Caco-2 (cell line): ENCODE data around the gene MED12L. TPM values are rescaled to one million over a fixed set of nuclear protein-coding genes. Genes with fewer than 3 reads are reported as not detected.

ENCODE experiments used
- BruUV-seq: library from RNA; stranded (reverse); fragments of 400-500 nt; replicated peaks from 2 replicates; lab custom pipeline; 2021; lab: Mats Ljungman, UMichigan
- CTCF ChIA-PET: fragments of 300-600 bp; sonication (Branson Sonifier 250); formaldehyde crosslinking; loops from one replicate; lab custom pipeline; 2022; ENCODE audit warnings: antibody characterized with exemption; lab: Charles Lee
- POLR2A ChIA-PET: fragments of 300-600 bp; sonication (Branson Sonifier 250); formaldehyde crosslinking; loops from one replicate; lab custom pipeline; 2022; ENCODE audit warnings: antibody characterized with exemption; lab: Charles Lee
- DNase-seq, 2 experiments: peaks; one replicate each; pipeline versions ENCODE4 v3.0.0 to v3.0.0-alpha.2; 2020 to 2022
- H3K27me3 ChIP-seq: replicated peaks from 2 replicates; pipeline ENCODE4 v1.6.0; 2011; ENCODE audit warnings: low read length; ENCODE audit not compliant: control insufficient read depth, insufficient read depth
- H3K36me3 ChIP-seq: 2 replicates; pipeline ENCODE4 v1.5.1; 2011; ENCODE audit warnings: low read length; ENCODE audit not compliant: control insufficient read depth, insufficient read depth
- H3K4me1 ChIP-seq: fragments of 250-450 bp; sonication (Bioruptor Pico); 2 replicates; pipeline ENCODE4 v1.5.1; 2020; ENCODE audit warnings: mild to moderate bottlenecking
- H3K4me3 ChIP-seq: 2 replicates; pipeline ENCODE4 v1.5.1; 2011; ENCODE audit warnings: low read depth, mild to moderate bottlenecking, control low read depth, low read length
- H3K9me3 ChIP-seq: fragments of 250-450 bp; sonication (Bioruptor Pico); 2 replicates; pipeline ENCODE4 v1.5.1; 2020; ENCODE audit warnings: mild to moderate bottlenecking, moderate library complexity
- H3K27ac Mint-ChIP-seq: one replicate; pipeline ENCODE4 v1.8.0; 2022; ENCODE audit warnings: mixed read lengths; ENCODE audit not compliant: unreplicated experiment
- H3K27me3 Mint-ChIP-seq: one replicate; pipeline ENCODE4 v1.8.0; 2022; ENCODE audit warnings: mixed read lengths; ENCODE audit not compliant: insufficient read depth, unreplicated experiment
- H3K36me3 Mint-ChIP-seq: one replicate; pipeline ENCODE4 v1.8.0; 2022; ENCODE audit warnings: mild to moderate bottlenecking, mixed read lengths; ENCODE audit not compliant: insufficient read depth, unreplicated experiment
- H3K4me1 Mint-ChIP-seq: one replicate; pipeline ENCODE4 v1.8.0; 2022; ENCODE audit warnings: low read depth, mixed read lengths; ENCODE audit not compliant: unreplicated experiment
- H3K4me3 Mint-ChIP-seq: one replicate; pipeline ENCODE4 v1.8.0; 2022; ENCODE audit warnings: mild to moderate bottlenecking, moderate library complexity, mixed read lengths; ENCODE audit not compliant: unreplicated experiment
- H3K9me3 Mint-ChIP-seq: one replicate; pipeline ENCODE4 v1.8.0; 2022; ENCODE audit warnings: mixed read lengths; ENCODE audit not compliant: unreplicated experiment
- CTCF ChIP-seq, 2 experiments: fragments of 200-600 bp in 1 of 2; IDR thresholded peaks; 1 replicate in 1 of 2; 2 replicates in 1 of 2; pipeline versions ENCODE4 v1.5.1 to v1.8.0; 2011 to 2022; ENCODE audit warnings: antibody characterized with exemption in 1 of 2, control low read depth in 1 of 2, inconsistent platforms in 1 of 2, low read depth in 1 of 2, low read length in 1 of 2, mild to moderate bottlenecking in 1 of 2, moderate library complexity in 1 of 2; ENCODE audit not compliant: insufficient read depth in 1 of 2, severe bottlenecking in 1 of 2, unreplicated experiment in 1 of 2
- intact Hi-C: fragments of 100-400 bp; cut with micrococcal nuclease; formaldehyde crosslinking; loops from one replicate; pipeline ENCODE4 v1.10.0; 2022; ENCODE audit not compliant: unreplicated experiment
- total RNA-seq: library from RNA; stranded (reverse); gene quantifications from 2 replicates; pipeline ENCODE4 v1.2.3, GENCODE V29; 2022

The MED12L gene
- total RNA-seq, 1 experiment from 2014 or later, result 21.5 TPM

GRCh38 chr3:151462278-151462780 lies 376.9 kb downstream of the MED12L start:
- ChIA-PET POLR2A (no interaction called here), CTCF (interaction anchor here (1.0 kb wide), 1 partner anchor 374 kb away, joined by 3 read pairs; no protein-coding TSS in a partner anchor)
- no peaks in the 10 kb centered on the region for H3K27me3 Mint-ChIP-seq
- H3K4me3 ChIP-seq, result no peak overlapping the region
- H3K9me3 Mint-ChIP-seq, result no peaks in the 10 kb centered on the region
- H3K27me3 ChIP-seq, result no peaks in the 10 kb centered on the region
- H3K4me1 ChIP-seq, result peaks cover 10% of the 10 kb centered on the region
- H3K4me3 Mint-ChIP-seq, result no peak overlapping the region
- H3K36me3 Mint-ChIP-seq, result no peaks in the 10 kb centered on the region
- H3K4me1 Mint-ChIP-seq, result peaks cover 7% of the 10 kb centered on the region
- intact Hi-C loops, result no loop called here
- no TSS peak for BruUV-seq
- no peak for TF ChIP-seq CTCF (IDR thresholded peaks at IDR 0.05; ENCODE audit: insufficient read depth in 1 of 2, low read depth in 1 of 2, low read length in 1 of 2, severe bottlenecking in 1 of 2, unreplicated experiment in 1 of 2)
- no peaks in the 10 kb centered on the region; the same call in 1 of the 2 replicates for H3K9me3 ChIP-seq
- DNase-seq, result no peak
- no peaks in the 10 kb centered on the region for H3K36me3 ChIP-seq
- H3K27ac Mint-ChIP-seq, result no peak overlapping the region

- CTCF ChIA-PET, result interaction anchor here (1.0 kb wide), 1 partner anchor 374 kb away, joined by 3 read pairs; no protein-coding TSS in a partner anchor
- no peaks in the 10 kb centered on the region for H3K27me3 ChIP-seq
- peaks cover 7% of the 10 kb centered on the region for H3K4me1 Mint-ChIP-seq
- no peak for DNase-seq
- no peak overlapping the region for H3K27ac Mint-ChIP-seq
- no peak overlapping the region for H3K4me3 ChIP-seq
- H3K36me3 Mint-ChIP-seq, result no peaks in the 10 kb centered on the region
- no peaks in the 10 kb centered on the region for H3K9me3 Mint-ChIP-seq
- no peaks in the 10 kb centered on the region for H3K36me3 ChIP-seq
- H3K9me3 ChIP-seq, result no peaks in the 10 kb centered on the region; the same call in 1 of the 2 replicates
- intact Hi-C loops, result no loop called here
- no TSS peak for BruUV-seq
- no peaks in the 10 kb centered on the region for H3K27me3 Mint-ChIP-seq
- no peak overlapping the region for H3K4me3 Mint-ChIP-seq
- POLR2A ChIA-PET, result no interaction called here
- peaks cover 10% of the 10 kb centered on the region for H3K4me1 ChIP-seq
- no peak for TF ChIP-seq CTCF (IDR thresholded peaks at IDR 0.05; ENCODE audit: insufficient read depth in 1 of 2, low read depth in 1 of 2, low read length in 1 of 2, severe bottlenecking in 1 of 2, unreplicated experiment in 1 of 2)
Measured at GRCh38 chr3:151462991-151463390, 377.5 kb downstream of the MED12L start.

- no peak for DNase-seq
- ChIA-PET CTCF (interaction anchor here (2.1 kb wide), 1 partner anchor 372 kb away, joined by 4 read pairs; no protein-coding TSS in a partner anchor), POLR2A (no interaction called here)
- Histone ChIP-seq H3K4me1 (peaks cover 10% of the 10 kb centered on the region), H3K36me3 (no peaks in the 10 kb centered on the region), H3K4me3 (no peak overlapping the region), H3K9me3 (no peaks in the 10 kb centered on the region; the same call in 1 of the 2 replicates), H3K27me3 (no peaks in the 10 kb centered on the region)
- H3K36me3 Mint-ChIP-seq, result no peaks in the 10 kb centered on the region
- no peak overlapping the region for H3K4me3 Mint-ChIP-seq
- TF ChIP-seq CTCF (IDR thresholded peaks at IDR 0.05; ENCODE audit: insufficient read depth in 1 of 2, low read depth in 1 of 2, low read length in 1 of 2, severe bottlenecking in 1 of 2, unreplicated experiment in 1 of 2), result no peak
- no TSS peak for BruUV-seq
- intact Hi-C loops, result loop anchor here (5.0 kb wide), 2 partner anchors 115 to 170 kb away; no protein-coding TSS in a partner anchor
- H3K4me1 Mint-ChIP-seq, result no peaks in the 10 kb centered on the region
- H3K27me3 Mint-ChIP-seq, result no peaks in the 10 kb centered on the region
- H3K9me3 Mint-ChIP-seq, result peaks cover 12% of the 10 kb centered on the region
- no peak overlapping the region for H3K27ac Mint-ChIP-seq
Measured at GRCh38 chr3:151467069-151467468, 381.6 kb downstream of the MED12L start.
